GM18907 (cell line): ENCODE results near the gene WDR37.

ENCODE experiments used
- ATAC-seq: cut with Tn5 transposase; IDR thresholded peaks from one replicate; pipeline ENCODE4 v1.9.1; 2021; ENCODE audit warnings: mild to moderate bottlenecking, moderate library complexity; ENCODE audit not compliant: unreplicated experiment

Gene WDR37

GRCh38 chr10:1122349-1122748, 66.2 kb downstream of the WDR37 start:
- no peak for ATAC-seq

- no peak for ATAC-seq
Observed at GRCh38 chr10:1123198-1123597, 67.0 kb downstream of the WDR37 start.

- ATAC-seq, result no peak
Observed at GRCh38 chr10:1123972-1124371, 67.8 kb downstream of the WDR37 start.

- ATAC-seq, result no peak
Observed at GRCh38 chr10:1124796-1125195, 68.6 kb downstream of the WDR37 start.

GRCh38 chr10:1126461-1126860, 70.3 kb downstream of the WDR37 start:
- ATAC-seq, result no peak

GRCh38 chr10:1127629-1128028, 71.4 kb downstream of the WDR37 start:
- no peak for ATAC-seq

- ATAC-seq, result no peak
Observed at GRCh38 chr10:1128115-1128514, 71.9 kb downstream of the WDR37 start.

GRCh38 chr10:1128649-1129048, 72.5 kb downstream of the WDR37 start:
- ATAC-seq, result no peak

GRCh38 chr10:1130226-1130625, 74.0 kb downstream of the WDR37 start:
- ATAC-seq, result no peak

GRCh38 chr10:1130995-1131790, 75.0 kb downstream of the WDR37 start:
- ATAC-seq, result no peak

- ATAC-seq, result no peak
Observed at GRCh38 chr10:1132584-1132983, 76.4 kb downstream of the WDR37 start.

GRCh38 chr10:1133495-1134045, 77.4 kb downstream of the WDR37 start:
- no peak for ATAC-seq

- ATAC-seq, result no peak
Observed at GRCh38 chr10:1134156-1134555, 78.0 kb downstream of the WDR37 start.

GRCh38 chr10:1136268-1136667, 80.1 kb downstream of the WDR37 start:
- no peak for ATAC-seq

- no peak for ATAC-seq
Observed at GRCh38 chr10:1137499-1138163, 81.4 kb downstream of the WDR37 start.

GRCh38 chr10:1138529-1138928, 82.3 kb downstream of the WDR37 start:
- no peak for ATAC-seq

- ATAC-seq, result no peak
Observed at GRCh38 chr10:1141261-1141660, 85.1 kb downstream of the WDR37 start.

- ATAC-seq, result no peak
Observed at GRCh38 chr10:1141701-1142100, 85.5 kb downstream of the WDR37 start.

GRCh38 chr10:1142596-1142995, 86.4 kb downstream of the WDR37 start:
- no peak for ATAC-seq

- ATAC-seq, result no peak
Observed at GRCh38 chr10:1147810-1148209, 91.6 kb downstream of the WDR37 start.

GRCh38 chr10:1148855-1149605, 92.8 kb downstream of the WDR37 start:
- no peak for ATAC-seq
